OCI-LY7 (cell line): ENCODE results near the gene ADAMTSL2. TPM values are rescaled to one million over a fixed set of nuclear protein-coding genes. Genes with fewer than 3 reads are reported as not detected.

ENCODE experiments used
- BruUV-seq: library from RNA; stranded (reverse); fragments of 400-500 nt; replicated peaks from 2 replicates; lab custom pipeline; 2021; lab: Mats Ljungman, UMichigan
- CTCF ChIA-PET: fragments of 300-600 bp; sonication (Branson Sonifier 250); formaldehyde crosslinking; loops from one replicate; lab custom pipeline; 2022; ENCODE audit warnings: antibody characterized with exemption; ENCODE audit not compliant: unreplicated experiment; lab: Charles Lee
- POLR2A ChIA-PET: fragments of 300-600 bp; sonication (Branson Sonifier 250); formaldehyde crosslinking; loops from one replicate; lab custom pipeline; 2022; ENCODE audit warnings: antibody characterized with exemption; lab: Charles Lee
- DNase-seq: peaks from one replicate; pipeline ENCODE4 v3.0.0-alpha.2; 2015; ENCODE audit warnings: low spot score
- H2AFZ ChIP-seq: fragments of 200-600 bp; sonication (generic), shearing (Covaris generic); 2 replicates; pipeline ENCODE4 v1.6.1; 2014; ENCODE audit warnings: mild to moderate bottlenecking, antibody characterized with exemption, low read length, moderate library complexity
- H3K27ac ChIP-seq: fragments of 200-600 bp; sonication (generic); 2 replicates; pipeline ENCODE4 v1.5.1; 2014; ENCODE audit warnings: mixed run types, low read depth, mild to moderate bottlenecking, moderate library complexity, low read length, inconsistent platforms; ENCODE audit not compliant: poor library complexity, severe bottlenecking
- H3K36me3 ChIP-seq: fragments of 200-600 bp; sonication (generic); 2 replicates; pipeline ENCODE4 v1.6.1; 2014; ENCODE audit warnings: mild to moderate bottlenecking, antibody characterized with exemption, low read length, moderate library complexity, mixed read lengths; ENCODE audit not compliant: insufficient read depth
- H3K4me1 ChIP-seq: fragments of 200-600 bp; sonication (generic); 2 replicates; pipeline ENCODE4 v1.5.1; 2014; ENCODE audit warnings: mild to moderate bottlenecking, low read length; ENCODE audit not compliant: insufficient read depth, poor library complexity, severe bottlenecking
- H3K4me2 ChIP-seq: fragments of 200-600 bp; sonication (generic); 2 replicates; pipeline ENCODE4 v1.6.1; 2014; ENCODE audit warnings: mild to moderate bottlenecking, low read length
- H3K4me3 ChIP-seq: fragments of 200-600 bp; sonication (generic); 2 replicates; pipeline ENCODE4 v1.5.1; 2014; ENCODE audit warnings: mild to moderate bottlenecking, low read depth, low read length; ENCODE audit not compliant: poor library complexity, severe bottlenecking
- H3K79me2 ChIP-seq: fragments of 200-600 bp; sonication (generic); 2 replicates; pipeline ENCODE4 v1.6.1; 2016; ENCODE audit warnings: low read depth, mild to moderate bottlenecking, low read length, moderate library complexity, mixed read lengths; ENCODE audit not compliant: insufficient read depth
- H3K9me2 ChIP-seq: fragments of 200-600 bp; sonication (generic); 2 replicates; pipeline ENCODE4 v1.6.1; 2016; ENCODE audit warnings: mild to moderate bottlenecking, low read length, mixed read lengths; ENCODE audit not compliant: insufficient read depth
- H3K9me3 ChIP-seq: fragments of 200-600 bp; sonication (generic); 2 replicates; pipeline ENCODE4 v1.6.1; 2014; ENCODE audit warnings: mild to moderate bottlenecking, mixed run types, low read length, mixed read lengths
- H4K20me1 ChIP-seq: fragments of 200-600 bp; sonication (generic); 2 replicates; pipeline ENCODE4 v1.6.1; 2014; ENCODE audit warnings: mild to moderate bottlenecking, antibody characterized with exemption, low read length, moderate library complexity, mixed read lengths; ENCODE audit not compliant: insufficient read depth
- CTCF ChIP-seq: fragments of 200-600 bp; sonication (generic); conservative IDR thresholded peaks from 2 replicates; pipeline ENCODE4 v1.5.1; 2014; ENCODE audit warnings: mild to moderate bottlenecking, antibody characterized with exemption, low read length, moderate library complexity, mixed read lengths
- EZH2phosphoT487 ChIP-seq: fragments of 200-600 bp; sonication (generic); IDR thresholded peaks from 2 replicates; pipeline ENCODE4 v1.6.1; 2018; ENCODE audit warnings: low read depth, borderline replicate concordance, mild to moderate bottlenecking, mixed run types, antibody characterized with exemption, low read length, moderate library complexity, mixed read lengths
- intact Hi-C: fragments of 100-400 bp; cut with micrococcal nuclease; formaldehyde crosslinking; loops from one replicate; pipeline ENCODE4 v1.10.0; 2022; ENCODE audit not compliant: unreplicated experiment
- total RNA-seq, 2 experiments: library from RNA; depleted of rRNA in 1 of 2; stranded (reverse); fragments of >200 nt in 1 of 2; shearing (Covaris generic) in 1 of 2; gene quantifications; 2 replicates each; pipeline ENCODE4 v1.2.3, GENCODE V29; 2014 to 2022

ADAMTSL2 gene
- total RNA-seq, 2 experiments from 2014 or later, result 0.88 TPM; not detected in 1

DNA sequence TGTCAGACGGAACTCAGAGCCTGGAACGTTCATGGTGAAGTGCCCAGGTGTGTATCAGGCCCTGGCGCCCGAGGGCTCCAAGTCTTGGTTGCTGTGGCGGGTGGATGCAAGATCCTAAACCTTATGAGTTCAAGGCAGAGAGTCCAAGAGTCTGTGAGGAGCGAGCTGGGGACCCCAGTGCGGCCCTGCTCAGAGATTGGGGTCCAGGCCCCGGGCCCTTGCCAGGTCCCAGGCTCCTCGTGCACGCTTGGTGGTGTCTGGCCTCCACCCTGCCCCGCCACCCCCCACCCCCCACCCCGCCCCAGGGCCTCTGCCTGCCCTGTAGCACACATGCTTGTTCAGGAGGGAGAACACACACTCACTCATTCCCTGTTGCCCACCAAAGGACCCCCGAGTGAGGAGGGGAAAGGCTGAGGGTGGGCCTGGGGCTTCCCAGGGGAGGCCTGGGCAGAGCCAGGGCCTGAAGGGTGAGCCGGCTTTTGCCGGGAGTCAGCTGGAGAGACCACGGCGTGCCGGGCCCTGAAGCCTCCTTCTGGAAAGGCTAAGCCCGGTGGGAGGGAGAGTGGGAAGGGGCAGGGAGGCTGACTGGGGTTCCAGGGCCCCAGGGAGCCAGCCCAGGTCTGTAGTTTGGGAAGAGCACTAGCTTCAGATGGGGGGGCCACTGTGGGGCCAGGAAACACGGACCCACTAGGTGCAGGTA is 37.5 kb downstream of the ADAMTSL2 start:
- Histone ChIP-seq H3K4me2 (no peak overlapping the region), H3K4me3 (no peak overlapping the region), H3K9me3 (no peaks in the 10 kb centered on the region), H3K27ac (no peak overlapping the region), H2AFZ (no peak overlapping the region), H3K36me3 (no peaks in the 10 kb centered on the region), H3K79me2 (no peaks in the 10 kb centered on the region), H3K9me2 (no peaks in the 10 kb centered on the region), H4K20me1 (no peaks in the 10 kb centered on the region), H3K4me1 (peaks cover 3% of the 10 kb centered on the region)
- ChIA-PET CTCF (no interaction called here), POLR2A (no interaction called here)
- no TSS peak for BruUV-seq
- DNase-seq, result no peak
- TF ChIP-seq CTCF (no peak), EZH2phosphoT487 (no peak)
- intact Hi-C loops, result no loop called here

- H3K4me2 ChIP-seq, result no peak overlapping the region
- H2AFZ ChIP-seq, result no peak overlapping the region
- ChIA-PET CTCF (no interaction called here), POLR2A (no interaction called here)
- no peaks in the 10 kb centered on the region for H3K36me3 ChIP-seq
- intact Hi-C loops, result no loop called here
- no peaks in the 10 kb centered on the region for H3K9me3 ChIP-seq
- DNase-seq, result no peak
- no peaks in the 10 kb centered on the region for H4K20me1 ChIP-seq
- no peak for TF ChIP-seq EZH2phosphoT487
- no peak for TF ChIP-seq CTCF
- no peaks in the 10 kb centered on the region for H3K79me2 ChIP-seq
- no TSS peak for BruUV-seq
- H3K27ac ChIP-seq, result no peak overlapping the region
- H3K9me2 ChIP-seq, result no peaks in the 10 kb centered on the region
- peaks cover 10% of the 10 kb centered on the region for H3K4me1 ChIP-seq
- H3K4me3 ChIP-seq, result no peak overlapping the region
Measured at GRCh38 chr9:133572821-133573361, 38.4 kb downstream of the ADAMTSL2 start.
